ENCODE data around the gene KCNQ1. TPM values are rescaled to one million over a fixed set of nuclear protein-coding genes. Genes with fewer than 3 reads are reported as not detected.

KCNQ1 gene
- total RNA-seq, 1 experiment from 2014 or later, result 2.5 TPM

- no peak for TF ChIP-seq PREB (CRISPR knock-in tag; IDR thresholded peaks at IDR 0.05; ENCODE audit: borderline replicate concordance)
- TF ChIP-seq SMAD4 (CRISPR knock-in tag; IDR thresholded peaks at IDR 0.05), result no peak
- no peak for TF ChIP-seq NR3C1 (CRISPR knock-in tag; conservative IDR thresholded peaks at IDR 0.05; ENCODE audit: low read depth)
- no peak for TF ChIP-seq SOX15 (CRISPR knock-in tag; IDR thresholded peaks at IDR 0.05)
- no peak for TF ChIP-seq ETV6 (CRISPR knock-in tag; IDR thresholded peaks at IDR 0.05)
- no peak for TF ChIP-seq ELF4 (CRISPR knock-in tag; IDR thresholded peaks at IDR 0.05; ENCODE audit: low read depth)
- TF ChIP-seq ZNF425 (CRISPR knock-in tag; conservative IDR thresholded peaks at IDR 0.05), result no peak
- TF ChIP-seq ATF2 (CRISPR knock-in tag; IDR thresholded peaks at IDR 0.05; ENCODE audit: borderline replicate concordance, low read depth), result no peak
- TF ChIP-seq TEAD1 (CRISPR knock-in tag; IDR thresholded peaks at IDR 0.05), result no peak
- no peak for TF ChIP-seq TEAD4 (CRISPR knock-in tag; IDR thresholded peaks at IDR 0.05)
- TF ChIP-seq CREB1 (CRISPR knock-in tag; IDR thresholded peaks at IDR 0.05), result no peak
- no peak for TF ChIP-seq AFF4 (CRISPR knock-in tag; IDR thresholded peaks at IDR 0.05; ENCODE audit: borderline replicate concordance)
Measured at GRCh38 chr11:2427721-2428321, 17.0 kb upstream of the KCNQ1 start (continued).

- ChIA-PET CTCF (interaction anchor here (0.9 to 5.3 kb wide), 5 partner anchors 97 to 460 kb away, joined by 4 to 122 read pairs (median 5); no protein-coding TSS in a partner anchor), POLR2A (no interaction called here)
- Mint-ChIP-seq H3K4me3 (no peak overlapping the region), H3K9me3 (no peaks in the 10 kb centered on the region), H3K36me3 (no peaks in the 10 kb centered on the region), H3K27ac (no peak overlapping the region), H3K4me1 (no peaks in the 10 kb centered on the region), H3K27me3 (ENCODE audit: low read depth) (peaks cover 10% of the 10 kb centered on the region)
- DNase-seq (ENCODE audit: low spot score), result peak; percentile 88
- ATAC-seq, result peak; percentile 89
- TF ChIP-seq NR3C1 (CRISPR knock-in tag; conservative IDR thresholded peaks at IDR 0.05; ENCODE audit: low read depth) (no peak), ZNF396 (CRISPR knock-in tag; IDR thresholded peaks at IDR 0.05; ENCODE audit: borderline replicate concordance) (0 out of 2 replicates have a peak, but pooled peaks have one; percentile 38), CTCF (IDR thresholded peaks at IDR 0.05) (peak; percentile 76), NFE2L1 (CRISPR knock-in tag; IDR thresholded peaks at IDR 0.05) (peak; percentile 82; the same call in 1 of the 2 replicates), SP1 (CRISPR knock-in tag; conservative IDR thresholded peaks at IDR 0.05) (no peak)
Measured at GRCh38 chr11:2428322-2428795, 16.4 kb upstream of the KCNQ1 start.

Data from WTC11 (cell line).